Hematopoietic multipotent progenitor cell treated with erythropoietin and hydrocortisone succinate and interleukin-3 and kit ligand, for 17 days (in vitro differentiated cells): Measurements from ENCODE around the gene ELN.

ENCODE experiments used
- DNase-seq: peaks from one replicate; pipeline ENCODE4 v3.0.0-alpha.2; 2015; ENCODE audit warnings: low spot score

ELN gene

GRCh38 chr7:74093671-74094223 lies 65.8 kb downstream of the ELN start:
- DNase-seq, result no peak

- no peak for DNase-seq
These were observed 66.5 kb downstream of the ELN start for GRCh38 chr7:74094224-74095101.

GRCh38 chr7:74095135-74095534 lies 67.2 kb downstream of the ELN start:
- DNase-seq, result no peak

- no peak for DNase-seq
These were observed 70.1 kb downstream of the ELN start for GRCh38 chr7:74097937-74098614.

GRCh38 chr7:74099031-74099430 lies 71.1 kb downstream of the ELN start:
- DNase-seq, result no peak

GRCh38 chr7:74101061-74101681 lies 73.2 kb downstream of the ELN start:
- no peak for DNase-seq

GRCh38 chr7:74103219-74103772 lies 75.3 kb downstream of the ELN start:
- no peak for DNase-seq

- no peak for DNase-seq
These were observed 76.7 kb downstream of the ELN start for GRCh38 chr7:74104702-74105101.

- no peak for DNase-seq
These were observed 78.0 kb downstream of the ELN start for GRCh38 chr7:74105992-74106391.

GRCh38 chr7:74106846-74107245 lies 78.9 kb downstream of the ELN start:
- DNase-seq, result no peak

GRCh38 chr7:74115326-74115725 lies 87.4 kb downstream of the ELN start:
- no peak for DNase-seq

GRCh38 chr7:74116356-74116755 lies 88.4 kb downstream of the ELN start:
- no peak for DNase-seq
